Measurements from ENCODE around the gene ATP8B4.

ATP8B4 gene

DNA sequence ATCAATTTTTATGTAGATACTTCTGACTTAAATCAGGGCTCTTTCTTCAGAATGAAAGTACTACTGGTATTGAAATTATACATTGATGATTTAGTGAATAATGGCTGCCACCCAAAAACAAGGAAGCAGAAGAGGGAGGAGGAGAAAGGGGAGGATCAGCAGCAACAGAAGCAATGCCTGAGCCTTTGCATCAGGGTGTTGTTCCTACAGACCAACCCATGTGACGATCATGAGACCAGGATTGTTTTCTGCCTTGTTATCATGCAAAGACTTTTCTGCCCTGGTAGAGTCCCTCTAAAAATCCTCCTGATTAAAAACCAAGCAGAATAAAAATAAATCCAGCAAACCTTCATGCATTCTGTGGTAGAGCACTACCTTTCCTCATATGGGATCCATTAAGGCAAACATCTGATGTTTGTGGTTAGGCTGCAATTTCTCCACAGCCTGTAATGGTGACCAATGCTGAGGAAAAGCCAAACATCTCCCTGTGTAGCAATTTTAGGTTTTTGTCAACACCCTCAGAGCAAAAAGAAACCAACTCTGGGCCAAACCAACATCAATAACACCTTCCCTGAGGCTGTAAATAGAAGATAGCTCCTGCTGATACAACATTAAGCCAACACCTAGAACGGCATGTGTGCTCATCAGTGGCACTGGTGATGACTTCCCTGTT lies 191.7 kb downstream of the ATP8B4 start:
- peak; percentile 16 to 49 (median 39) for DNase-seq

DNA sequence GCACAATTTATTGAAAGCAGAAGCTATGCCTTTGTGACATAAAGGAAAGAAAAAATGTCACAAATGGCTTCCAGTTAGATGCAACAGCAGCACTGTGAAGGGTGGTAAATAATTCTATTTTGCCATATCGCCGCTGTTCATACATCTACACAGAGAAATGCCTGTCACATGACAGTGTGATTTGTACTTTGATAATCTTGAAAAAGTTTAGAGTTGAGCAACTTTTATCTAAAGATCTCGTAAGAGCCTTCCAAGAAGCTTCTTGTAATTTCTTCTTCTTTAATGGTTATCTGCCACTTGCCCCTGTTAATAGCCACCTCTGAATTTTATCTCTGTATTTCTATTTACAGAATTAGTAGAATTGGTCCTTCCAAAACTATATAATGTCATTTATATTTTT lies 192.3 kb downstream of the ATP8B4 start:
- DNase-seq: no peak

DNA sequence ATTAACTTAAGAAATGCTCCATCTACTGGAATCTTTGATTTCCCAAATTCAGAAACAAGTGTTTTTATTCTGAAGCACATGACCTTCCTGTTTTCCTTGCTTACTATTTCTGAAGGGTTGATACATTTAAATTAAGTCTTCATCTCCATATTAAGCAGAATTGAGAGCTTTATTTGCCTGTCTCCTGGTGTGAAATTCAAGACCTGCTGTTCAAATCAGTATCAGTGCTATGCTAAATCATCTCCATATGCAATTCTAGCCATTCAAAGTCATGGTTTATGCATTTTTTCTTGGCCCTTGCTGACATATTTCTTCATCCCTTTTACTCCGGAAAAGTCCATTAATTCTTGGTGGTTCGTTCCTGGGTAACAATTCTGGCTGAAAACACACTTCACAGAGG lies 195.4 kb downstream of the ATP8B4 start:
- DNase-seq: no peak

DNA sequence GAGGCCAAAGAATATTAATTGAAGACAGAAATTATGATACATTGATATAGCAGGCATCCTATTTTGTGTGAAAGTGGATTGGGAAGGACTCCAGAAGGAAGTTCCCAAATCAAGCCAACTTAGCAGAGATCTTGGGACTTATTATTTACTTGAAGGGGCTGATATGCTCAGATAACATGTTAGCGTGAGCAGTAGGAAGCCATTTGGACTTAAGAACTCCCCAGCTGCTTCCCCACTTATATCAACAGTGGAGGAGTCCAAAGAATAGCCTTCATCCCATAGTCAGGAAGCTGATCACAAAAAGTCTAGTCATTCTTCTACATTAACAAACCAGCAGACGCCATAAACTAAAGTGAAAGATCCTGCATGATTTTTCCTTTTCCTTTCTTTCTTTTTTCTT lies 200.0 kb downstream of the ATP8B4 start:
- DNase-seq: no peak

DNA sequence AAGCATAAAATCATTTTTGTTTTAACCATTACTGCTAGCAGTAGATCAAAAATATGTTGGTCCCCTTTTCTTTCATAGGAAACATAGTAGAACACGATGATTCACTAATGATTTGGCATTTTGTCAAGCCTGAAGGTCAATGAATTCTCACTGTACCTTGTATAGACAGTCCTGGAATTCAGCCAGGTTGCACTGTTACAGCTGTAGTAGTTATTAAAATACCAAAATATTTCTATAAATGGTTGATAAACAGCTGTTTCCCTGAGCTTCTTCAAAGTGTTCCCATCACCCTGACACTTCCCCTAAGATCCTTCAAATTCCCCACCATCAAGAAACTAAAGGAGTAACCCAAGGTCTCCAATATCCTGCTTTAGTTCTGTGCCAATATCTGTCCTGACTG lies 200.9 kb downstream of the ATP8B4 start:
- no peak for DNase-seq

DNA sequence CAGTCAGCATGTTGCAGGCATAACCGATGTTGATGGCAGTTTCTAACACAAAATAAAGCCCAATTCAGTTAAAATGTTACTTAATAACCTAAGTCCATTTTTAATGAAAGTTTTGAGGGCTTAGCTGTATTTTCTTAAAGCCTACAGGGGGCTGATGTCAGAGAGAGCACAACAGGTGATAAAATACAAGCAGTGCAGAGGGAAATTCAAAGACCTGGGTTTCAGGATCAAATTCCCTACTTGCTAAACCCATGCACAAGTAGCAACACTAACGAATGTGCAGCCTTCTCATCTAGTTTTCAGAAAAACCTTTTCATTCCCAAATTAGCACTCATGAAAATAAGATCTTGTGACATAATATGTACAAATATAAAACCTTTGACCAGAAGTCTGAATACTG lies 202.0 kb downstream of the ATP8B4 start:
- DNase-seq: no peak

DNA sequence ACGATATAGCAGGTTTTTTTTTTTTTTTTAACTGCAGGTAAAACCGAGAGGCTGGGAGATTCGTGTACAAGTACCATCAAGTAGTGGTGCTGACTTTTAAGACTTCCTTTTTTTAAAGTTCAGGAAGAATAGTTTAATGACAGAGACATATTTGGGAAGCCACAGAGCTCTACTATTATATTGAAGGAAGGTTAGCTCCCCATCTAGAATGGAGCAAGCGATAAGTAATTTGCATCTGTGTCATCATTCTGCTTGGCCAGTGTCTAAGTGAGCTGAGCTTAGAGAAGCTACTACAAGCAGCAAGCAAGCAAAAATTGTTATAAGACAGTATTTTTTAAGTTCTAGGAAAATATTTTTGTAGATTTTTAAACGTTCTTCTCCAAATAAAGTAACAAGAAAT lies 203.2 kb downstream of the ATP8B4 start:
- DNase-seq: peak in 1 of 4 experiments; percentile 5

DNA sequence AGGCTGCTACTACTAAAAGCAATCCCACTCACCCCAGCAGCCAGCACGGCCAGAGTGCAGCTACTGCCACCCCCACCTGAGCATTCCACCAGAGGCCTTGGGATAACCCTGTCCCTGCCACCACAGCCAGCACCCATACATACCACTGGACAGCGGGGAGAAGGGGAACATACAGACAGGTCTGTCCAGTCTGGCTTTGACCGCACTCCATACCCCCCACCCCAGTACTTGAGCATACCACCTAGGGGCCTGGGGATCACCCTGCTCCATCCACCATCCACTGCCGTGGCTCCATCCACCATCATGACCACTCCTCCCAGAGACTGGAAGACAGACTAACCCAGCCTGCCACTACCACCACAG lies 210.1 kb downstream of the ATP8B4 start:
- no peak for DNase-seq

DNA sequence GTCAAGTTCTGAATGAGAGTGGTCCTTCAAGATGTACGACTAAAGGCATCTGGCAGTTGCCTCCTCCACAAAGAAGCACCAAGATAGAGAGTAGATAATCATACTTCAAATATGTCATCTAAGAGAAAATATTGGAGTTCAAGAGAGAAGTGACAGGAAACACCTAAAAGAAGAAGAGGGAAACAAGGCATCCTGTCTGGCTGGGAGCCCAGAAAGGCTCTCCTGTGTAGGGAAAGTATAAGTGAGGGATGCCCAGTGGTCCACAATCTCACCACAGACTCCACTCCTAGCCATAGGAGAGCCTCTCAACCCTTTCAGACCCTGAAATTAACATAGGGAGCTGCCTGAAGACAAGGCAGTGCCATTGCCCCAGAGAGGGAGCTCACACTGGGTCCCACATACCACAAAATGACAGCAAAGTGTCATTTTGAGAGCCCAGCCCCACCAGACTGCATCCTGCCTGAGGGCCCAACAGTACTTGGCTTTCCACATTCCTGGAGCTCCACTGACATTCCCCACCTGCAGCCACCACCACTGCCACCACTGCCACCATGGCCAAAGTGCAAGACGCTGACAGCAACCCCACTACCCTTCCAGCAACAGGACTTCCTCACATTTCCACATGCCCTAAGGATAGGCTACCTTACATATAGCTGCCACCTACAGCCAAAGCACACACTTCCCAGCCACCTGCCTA lies 210.6 kb downstream of the ATP8B4 start:
- no peak for DNase-seq

DNA sequence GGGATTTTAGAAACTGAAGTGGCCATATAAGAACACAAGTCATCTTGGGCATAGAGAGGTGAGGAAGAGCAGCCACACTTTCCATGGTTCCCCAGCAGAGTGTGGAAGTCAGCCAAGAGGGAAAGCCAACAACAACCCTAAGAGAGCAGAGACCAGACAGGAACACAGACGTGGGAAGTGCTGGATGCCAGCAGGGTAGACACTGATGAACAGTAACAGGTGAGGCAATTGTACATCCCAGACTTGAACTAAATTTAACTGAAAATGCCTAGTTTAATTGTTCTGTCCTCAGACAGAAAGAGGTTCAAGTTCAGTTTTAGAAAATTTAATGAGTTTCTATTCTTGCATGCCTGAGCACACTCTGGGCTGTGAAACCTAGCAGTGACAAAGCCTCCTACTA lies 212.1 kb downstream of the ATP8B4 start:
- no peak for DNase-seq

DNA sequence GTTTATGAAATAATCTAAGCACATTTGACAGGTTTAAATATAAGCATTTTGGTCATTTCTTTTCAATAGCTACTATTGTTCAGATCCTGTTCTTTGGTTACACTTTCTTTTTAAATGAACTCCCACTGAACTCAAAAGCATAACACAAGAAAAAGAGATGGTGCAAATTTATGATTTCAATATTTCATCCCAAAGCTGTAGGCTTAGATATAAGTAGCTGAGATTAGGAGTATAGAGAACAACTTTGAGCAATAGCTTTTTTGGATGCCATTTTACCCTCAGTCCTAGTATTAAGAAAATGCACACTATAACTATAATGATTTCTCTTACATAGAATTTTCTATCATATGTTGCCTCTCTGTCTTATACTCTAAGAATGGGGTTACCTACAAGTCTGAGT lies 213.8 kb downstream of the ATP8B4 start:
- no peak for DNase-seq

DNA sequence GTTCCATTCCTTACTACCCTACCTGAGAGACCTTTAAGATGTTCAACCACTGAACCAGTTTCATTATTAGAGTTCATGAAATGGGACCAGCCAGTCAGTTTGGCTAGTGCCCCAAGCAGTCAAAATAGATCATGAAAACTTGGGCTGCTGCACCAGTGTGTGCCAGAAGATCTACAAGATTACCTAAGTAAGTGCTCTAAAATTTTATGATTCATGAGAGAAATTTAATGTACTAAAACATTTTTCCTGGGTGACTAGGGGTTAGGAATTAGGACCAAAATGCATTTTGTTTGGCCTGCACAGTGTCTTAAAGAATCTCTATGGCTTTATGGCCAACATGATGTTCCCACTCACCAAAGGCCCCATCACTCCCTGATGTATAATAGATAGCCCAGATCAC lies 214.7 kb downstream of the ATP8B4 start:
- DNase-seq: no peak

DNA sequence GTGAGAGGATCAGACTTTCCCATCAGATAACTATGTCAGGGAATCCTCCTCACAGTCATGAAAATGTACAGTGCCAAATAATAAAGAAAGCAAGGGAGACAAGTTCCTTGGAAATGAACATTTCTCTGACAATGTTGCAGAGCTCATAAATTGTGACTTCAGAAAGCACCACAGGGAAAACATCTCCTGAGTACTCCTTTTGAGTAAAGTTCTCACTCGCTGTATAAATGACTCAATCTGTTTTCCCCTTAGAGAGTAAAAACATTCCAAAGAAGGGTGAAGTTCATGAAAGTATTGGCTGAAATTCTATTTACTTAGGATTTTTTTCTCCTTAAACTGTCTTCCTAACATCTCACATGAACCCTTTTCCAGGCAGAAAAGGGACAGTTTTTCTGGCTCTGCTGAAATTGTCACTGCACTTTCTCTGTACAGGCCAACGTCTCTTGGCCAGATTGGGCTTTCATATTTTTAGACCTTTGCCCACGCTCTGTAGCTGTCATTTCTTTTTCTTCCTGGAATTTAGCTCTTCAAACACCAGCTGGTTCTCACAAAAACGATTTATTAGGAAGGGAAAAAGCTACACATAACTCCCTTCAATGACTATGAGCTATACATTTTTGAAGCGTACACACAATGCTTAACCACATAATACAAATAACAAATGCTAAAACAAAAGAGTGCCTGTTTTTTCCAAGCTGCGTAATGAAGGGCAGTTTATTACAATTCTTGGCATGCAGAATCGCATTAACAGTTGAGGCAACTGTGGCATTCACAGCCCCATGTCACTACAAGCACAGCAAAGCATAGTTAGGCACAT lies 216.1 kb downstream of the ATP8B4 start:
- no peak for DNase-seq

DNA sequence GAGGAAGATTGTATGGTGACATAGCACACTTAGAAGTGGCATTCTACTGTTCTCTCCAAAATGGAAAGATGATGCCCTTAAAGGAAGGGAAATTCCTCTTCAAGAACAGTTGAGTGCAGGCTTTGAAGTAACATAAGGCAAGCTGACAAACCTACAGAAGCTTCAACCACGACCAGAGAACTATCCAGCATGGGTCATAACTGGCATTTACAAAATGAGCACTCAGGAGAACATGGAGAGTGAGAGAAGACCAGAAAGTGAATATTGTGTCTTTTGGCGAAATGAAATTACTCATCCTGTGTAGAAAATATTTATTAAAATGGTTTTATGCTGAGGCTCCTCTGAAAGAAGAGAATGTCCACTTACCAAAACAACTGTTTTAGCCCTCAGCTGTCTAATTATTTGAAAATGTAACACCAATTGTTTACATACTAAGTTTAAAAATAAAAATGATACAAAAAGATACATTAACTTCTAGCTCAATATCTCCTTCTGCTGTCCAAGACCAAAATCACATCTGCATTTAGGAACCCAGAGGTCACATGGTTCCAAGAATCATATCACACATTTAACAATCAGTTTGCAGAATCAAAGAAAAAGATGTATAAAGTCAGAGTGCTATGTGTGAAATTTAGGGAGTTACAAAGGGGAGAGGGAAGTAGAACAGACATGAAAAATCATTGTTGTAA lies 216.9 kb downstream of the ATP8B4 start:
- DNase-seq: peak in 1 of 4 experiments; percentile 10

DNA sequence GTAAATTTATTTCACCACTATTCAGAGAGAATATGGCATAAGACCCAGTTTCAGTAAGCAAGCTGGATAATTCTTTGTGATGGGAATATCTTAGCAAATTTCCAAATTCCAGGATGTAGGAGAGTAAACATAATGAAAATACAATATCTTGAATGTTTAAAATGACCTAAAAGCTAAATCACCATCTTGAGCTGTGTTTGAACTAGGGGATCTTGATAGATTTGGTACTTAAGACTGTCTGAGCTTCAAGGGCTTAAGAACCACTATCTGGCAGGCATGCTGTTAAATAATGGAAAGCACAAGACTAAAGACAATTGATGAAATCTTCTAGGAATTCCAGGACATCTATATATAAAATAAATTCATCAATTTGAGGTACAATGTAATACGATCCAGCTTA lies 217.7 kb downstream of the ATP8B4 start:
- DNase-seq: no peak

DNA sequence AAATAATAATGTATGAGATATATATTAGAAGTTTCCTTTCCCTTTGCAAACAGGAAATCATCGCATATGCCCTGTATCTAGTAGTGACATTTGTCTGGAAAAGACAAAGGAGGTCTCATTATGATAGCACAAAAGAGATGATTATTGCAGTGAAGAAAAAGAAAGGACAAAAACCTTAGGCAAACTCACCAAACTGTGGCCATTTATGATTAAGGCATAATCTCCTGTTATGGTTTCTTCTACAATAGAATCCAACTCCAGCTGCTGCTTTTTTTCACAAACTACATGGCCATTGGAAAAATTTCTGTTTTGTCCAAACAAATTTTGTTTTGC lies 218.2 kb downstream of the ATP8B4 start:
- DNase-seq: no peak

DNA sequence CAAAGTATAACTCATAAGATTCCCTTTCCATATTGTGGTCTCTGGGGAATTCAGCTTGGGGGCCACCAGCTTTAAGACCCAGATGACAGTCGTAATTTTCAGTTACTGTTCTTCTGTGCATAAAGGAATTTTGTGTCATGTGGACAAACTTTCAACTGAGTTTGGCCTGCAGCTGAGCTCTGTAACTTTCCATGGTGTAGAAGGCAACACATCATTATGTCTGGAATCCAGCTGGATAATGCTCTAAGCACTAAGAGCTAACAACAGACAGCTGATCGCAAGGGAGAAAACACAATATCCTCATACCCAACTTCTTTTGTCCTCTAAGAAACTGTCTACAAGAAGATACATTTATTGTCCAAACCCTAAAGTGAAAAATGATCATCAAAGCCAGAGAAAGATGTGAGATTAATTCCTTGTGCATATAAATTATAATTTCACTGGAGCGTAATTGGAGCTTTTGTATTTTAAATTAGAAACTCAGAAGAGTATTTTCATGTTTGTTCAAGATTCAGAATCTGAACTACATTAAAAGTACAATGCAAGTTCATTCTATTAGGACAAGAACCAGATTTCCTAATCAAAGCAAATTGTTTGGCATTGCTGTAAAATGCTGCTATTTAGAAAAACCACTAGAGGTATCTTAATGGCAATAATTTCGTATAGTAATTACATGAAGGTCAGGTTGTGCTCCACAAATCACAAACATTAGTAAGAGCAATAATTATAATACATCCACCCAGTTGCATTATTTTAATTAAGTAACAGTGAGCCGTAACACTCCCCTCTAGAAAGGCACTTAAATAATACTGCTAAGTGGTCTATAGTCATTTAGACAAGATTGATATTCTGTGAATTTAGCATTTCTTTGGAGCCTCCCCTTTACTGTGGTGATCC lies 218.8 kb downstream of the ATP8B4 start:
- no peak for DNase-seq

DNA sequence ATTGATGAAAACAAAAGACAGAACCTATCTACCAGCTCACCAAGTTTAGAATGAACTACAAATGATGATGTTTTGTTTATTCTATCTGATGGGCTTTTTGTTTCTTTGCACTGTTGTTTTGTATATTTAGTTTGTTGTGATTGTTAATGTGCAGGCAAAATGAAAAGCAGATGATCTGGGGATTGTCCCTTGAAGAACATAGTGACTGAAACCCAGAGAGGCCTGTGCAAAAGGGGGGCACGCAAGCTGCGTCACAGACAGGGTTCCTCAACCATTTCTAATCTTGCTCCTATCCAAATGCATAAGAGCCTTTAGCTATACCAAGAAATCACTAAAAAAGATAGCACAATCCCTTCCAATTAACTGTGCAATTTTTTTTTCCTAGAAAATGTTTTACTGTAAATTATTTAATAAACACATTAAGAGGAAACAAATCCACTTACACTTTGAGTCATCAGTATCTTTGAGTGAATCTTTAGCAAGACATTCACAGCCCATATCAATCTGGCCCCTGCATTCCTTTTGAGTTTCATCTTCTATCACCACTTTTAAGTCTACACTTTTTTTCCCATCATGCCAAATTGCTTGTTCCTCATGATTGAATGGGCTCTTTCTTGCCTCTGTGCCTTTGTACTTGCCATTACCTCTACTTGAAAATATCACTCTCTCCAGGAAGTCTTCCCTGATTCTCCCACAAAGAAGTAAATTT lies 220.3 kb downstream of the ATP8B4 start:
- no peak for DNase-seq

DNA sequence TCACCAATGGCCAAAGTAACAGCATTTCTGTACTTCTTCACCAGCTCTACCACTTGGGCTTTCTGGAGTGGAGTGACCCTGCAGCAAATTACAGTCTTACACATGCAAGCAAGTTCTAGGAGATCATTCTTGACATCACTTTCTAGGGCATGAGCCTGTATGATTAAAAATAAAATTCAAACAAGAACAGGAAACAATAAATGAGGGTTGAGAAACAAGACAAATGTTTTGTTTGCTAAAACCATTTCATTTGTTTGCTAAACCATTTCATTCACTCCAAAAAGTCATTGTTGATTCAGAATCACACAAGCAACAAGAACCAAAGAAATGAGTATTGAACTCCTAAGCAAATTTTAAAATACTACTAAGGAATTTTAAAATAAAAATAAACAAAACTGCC lies 220.9 kb downstream of the ATP8B4 start:
- DNase-seq: no peak

DNA sequence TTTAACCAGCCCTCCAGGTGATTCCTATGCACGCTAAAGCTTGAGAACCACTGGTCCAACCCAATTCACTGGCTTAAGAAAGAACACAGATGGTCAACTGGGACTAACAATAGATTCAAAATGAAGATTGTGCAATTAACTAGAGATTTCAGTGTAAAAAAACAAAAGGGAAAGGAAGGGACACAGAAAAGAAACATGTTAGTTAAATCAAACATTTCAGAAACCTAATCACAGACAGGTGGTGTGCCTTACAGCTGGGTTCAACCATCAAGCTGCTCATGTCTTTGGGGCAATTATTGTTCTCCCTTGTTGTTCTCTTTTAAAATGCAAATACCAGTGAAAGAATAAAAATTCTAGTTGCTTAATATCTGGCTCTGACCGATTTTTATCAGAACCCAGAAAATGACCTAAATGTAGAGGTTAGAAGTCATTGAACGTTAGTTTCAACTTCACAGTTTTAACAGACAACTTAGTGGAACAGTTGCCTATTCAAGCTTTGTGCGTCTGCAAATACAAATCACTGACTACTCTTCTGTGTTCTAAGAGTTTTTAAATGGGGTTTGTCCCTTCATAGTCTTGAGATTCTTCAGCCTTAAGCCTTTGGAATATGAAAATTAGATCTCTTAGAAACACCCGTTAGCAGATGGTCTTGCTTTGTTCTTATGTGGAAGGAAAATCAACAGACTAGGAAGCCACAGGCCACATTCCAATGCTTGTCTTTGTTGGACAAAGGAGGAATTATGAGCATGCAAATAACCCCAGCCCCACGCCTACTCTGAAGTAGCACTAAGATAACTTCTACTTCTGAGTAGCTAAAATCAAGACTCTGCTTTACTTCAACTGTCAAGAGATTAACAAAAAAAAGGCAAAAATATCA lies 223.4 kb downstream of the ATP8B4 start:
- no peak for DNase-seq

DNA sequence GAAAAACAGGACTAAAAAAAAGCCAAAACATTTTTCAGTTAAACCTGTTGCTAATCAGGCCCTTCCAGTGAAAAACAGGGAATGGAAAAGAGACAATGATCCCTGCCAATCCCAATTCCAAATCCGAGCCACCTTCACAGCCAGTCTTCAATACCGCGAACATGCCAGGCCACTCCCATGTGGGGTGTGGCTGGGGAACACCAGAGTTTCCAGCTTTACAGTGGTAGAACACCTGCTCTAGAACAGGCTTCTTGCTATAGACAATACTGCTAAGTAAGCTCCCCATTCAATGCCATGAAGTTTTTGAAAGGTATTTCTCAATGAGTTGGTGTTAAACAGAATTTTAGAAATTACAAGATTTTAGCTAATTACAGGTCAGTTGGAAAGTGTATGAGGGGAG lies 228.3 kb downstream of the ATP8B4 start:
- DNase-seq: no peak

Data from suppressor macrophage (primary cell).